ENCODE measurements around the gene SMOC1.
A peak's percentile ranks its signal among the peaks of the same experiment; 100 is the strongest.

SMOC1 gene

GRCh38 chr14:70008284-70009262 is 129.4 kb downstream of the SMOC1 start:
- no peak for DNase-seq (ENCODE audit: low read depth, low spot score)

GRCh38 chr14:70009961-70010360 is 130.7 kb downstream of the SMOC1 start:
- DNase-seq (ENCODE audit: low read depth, low spot score): no peak

- DNase-seq (ENCODE audit: low read depth, low spot score): no peak
Observed at GRCh38 chr14:70011098-70011497, 131.9 kb downstream of the SMOC1 start.

GRCh38 chr14:70011708-70012107 is 132.5 kb downstream of the SMOC1 start:
- no peak for DNase-seq (ENCODE audit: low read depth, low spot score)

GRCh38 chr14:70013271-70013873 is 134.2 kb downstream of the SMOC1 start:
- DNase-seq (ENCODE audit: low read depth, low spot score): no peak

GRCh38 chr14:70014406-70015095 is 135.3 kb downstream of the SMOC1 start:
- no peak for DNase-seq (ENCODE audit: low read depth, low spot score)

GRCh38 chr14:70018230-70018629 is 139.0 kb downstream of the SMOC1 start:
- DNase-seq (ENCODE audit: low read depth, low spot score): no peak

- no peak for DNase-seq (ENCODE audit: low read depth, low spot score)
Observed at GRCh38 chr14:70018713-70019211, 139.5 kb downstream of the SMOC1 start.

- DNase-seq (ENCODE audit: low read depth, low spot score): no peak
Observed at GRCh38 chr14:70019695-70020094, 140.5 kb downstream of the SMOC1 start.

- no peak for DNase-seq (ENCODE audit: low read depth, low spot score)
Observed at GRCh38 chr14:70020352-70021170, 141.3 kb downstream of the SMOC1 start.

GRCh38 chr14:70021548-70022220 is 142.5 kb downstream of the SMOC1 start:
- DNase-seq (ENCODE audit: low read depth, low spot score): no peak

GRCh38 chr14:70022771-70023445 is 143.7 kb downstream of the SMOC1 start:
- no peak for DNase-seq (ENCODE audit: low read depth, low spot score)

GRCh38 chr14:70023871-70024270 is 144.7 kb downstream of the SMOC1 start:
- DNase-seq (ENCODE audit: low read depth, low spot score): no peak

- DNase-seq (ENCODE audit: low read depth, low spot score): peak; percentile 42
Observed at GRCh38 chr14:70027785-70028428, 148.7 kb downstream of the SMOC1 start.

- no peak for DNase-seq (ENCODE audit: low read depth, low spot score)
Observed at GRCh38 chr14:70029296-70030132, 150.3 kb downstream of the SMOC1 start.

- no peak for DNase-seq (ENCODE audit: low read depth, low spot score)
Observed at GRCh38 chr14:70032016-70032415, 152.8 kb downstream of the SMOC1 start.

GRCh38 chr14:70032447-70032846 is 153.2 kb downstream of the SMOC1 start:
- no peak for DNase-seq (ENCODE audit: low read depth, low spot score)

- DNase-seq (ENCODE audit: low read depth, low spot score): no peak
Observed at GRCh38 chr14:70033116-70033515, 153.9 kb downstream of the SMOC1 start.

- DNase-seq (ENCODE audit: low read depth, low spot score): no peak
Observed at GRCh38 chr14:70033561-70033960, 154.3 kb downstream of the SMOC1 start.

All from activated naive CD8-positive, alpha-beta T cell treated with anti-CD3 and anti-CD28 coated beads, Interleukin-2, amount 50 U/mL, for 16 hours (primary cell).